ENCODE data around the gene KCNIP4. TPM values are rescaled to one million over a fixed set of nuclear protein-coding genes. Genes with fewer than 3 reads are reported as not detected.

The KCNIP4 gene
- total and polyA plus RNA-seq, 10 of the 15 experiments (the other 5 are each of a cell fraction or from before 2014, with no cell fraction given) = 0.03 to 0.23 (median 0.13) TPM; not detected in 7

DNA sequence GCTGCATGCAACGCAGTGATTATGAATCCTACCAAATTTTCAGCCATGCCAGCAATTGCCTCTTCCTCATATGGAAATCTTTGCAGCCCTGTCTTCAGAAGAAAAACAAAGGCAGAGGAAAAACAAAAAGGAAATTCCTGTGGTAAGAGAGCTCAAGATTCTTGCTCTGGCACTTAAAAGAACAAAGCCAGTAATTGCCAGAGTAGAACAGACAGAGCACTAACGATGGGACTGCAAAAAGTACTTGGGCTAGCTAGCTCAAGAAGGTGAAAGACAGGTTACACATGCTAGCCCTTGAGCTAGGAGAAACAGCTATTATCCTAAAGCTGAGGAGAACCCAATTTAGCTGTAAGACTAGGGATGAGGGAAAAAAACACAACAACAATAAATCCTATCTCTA, 582.3 kb downstream of the KCNIP4 start (continued):
- TF ChIP-seq BCL3 (IDR thresholded peaks at IDR 0.05; ENCODE audit: borderline replicate concordance, insufficient read depth, low read depth, low read length, poor library complexity, severe bottlenecking) = no peak

GRCh38 chr4:21363701-21364100, 584.9 kb downstream of the KCNIP4 start:
- in situ Hi-C loops (cut with MboI) (no loop called here), intact Hi-C loops (cut with micrococcal nuclease; ENCODE audit: unreplicated experiment) (no loop called here)
- FAIRE-seq (no peak), ATAC-seq (no peak), DNase-seq (ENCODE audit: low read depth, low spot score) (no peak)
- Histone ChIP-seq H3K4me2 (ENCODE audit: control insufficient read depth, insufficient read depth) (no peak overlapping the region), H3K4me3 (no peak overlapping the region), H3K9ac (ENCODE audit: control insufficient read depth, insufficient read depth, low read length) (no peak overlapping the region), H4K20me1 (ENCODE audit: control insufficient read depth, insufficient read depth) (no peaks in the 10 kb centered on the region), H3K27me3 (replicated peaks in 1 of 2; ENCODE audit: control insufficient read depth in 2 of 2, insufficient read depth in 2 of 2, low read length in 1 of 2) (no peaks in the 10 kb centered on the region), H3K4me1 (ENCODE audit: control insufficient read depth, insufficient read depth, low read length) (no peaks in the 10 kb centered on the region), H3K27ac (ENCODE audit: control insufficient read depth, insufficient read depth) (no peak overlapping the region), H3K36me3 (ENCODE audit: control insufficient read depth in 2 of 2, insufficient read depth in 2 of 2, low read length in 1 of 2) (no peaks in the 10 kb centered on the region), H3K9me3 (replicated peaks; ENCODE audit: control insufficient read depth, insufficient read depth, low read length) (no peaks in the 10 kb centered on the region), H3K79me2 (ENCODE audit: control insufficient read depth, insufficient read depth, low read length) (no peaks in the 10 kb centered on the region), H2AFZ (ENCODE audit: control insufficient read depth, low read depth, low read length) (no peak overlapping the region)
- no TSS peak for BruUV-seq (replicated peaks)
- POLR2A ChIA-PET = no interaction called here
- RAD21 ChIA-PET (ENCODE audit: unreplicated experiment) = no interaction called here
- SMC1A ChIA-PET (ENCODE audit: uncharacterized antibody, unreplicated experiment) = interaction anchor here (0.8 to 1.7 kb wide), 2 partner anchors 14 to 54 kb away, joined by 3 to 4 read pairs; no protein-coding TSS in a partner anchor
- CTCF ChIA-PET = interaction anchor here (0.7 kb wide), 1 partner anchor 100 kb away, joined by 3 read pairs; no protein-coding TSS in a partner anchor
- TF ChIP-seq MXI1 (IDR thresholded peaks at IDR 0.05; ENCODE audit: low read depth, low read length) = no peak
- TF ChIP-seq NFYB (IDR thresholded peaks at IDR 0.05; ENCODE audit: insufficient read depth, low read depth, low read length) = no peak
- TF ChIP-seq MEF2A (IDR thresholded peaks at IDR 0.05; ENCODE audit: insufficient read depth, low read depth, low read length) = no peak
- TF ChIP-seq PBX3 (IDR thresholded peaks at IDR 0.05; ENCODE audit: insufficient replicate concordance, low read depth, low read length) = no peak
- TF ChIP-seq CBX5 (IDR thresholded peaks at IDR 0.05; ENCODE audit: low read depth) = no peak
- TF ChIP-seq MTA2 (IDR thresholded peaks at IDR 0.05; ENCODE audit: low read depth) = no peak
- no peak for TF ChIP-seq E2F4 (IDR thresholded peaks at IDR 0.05; ENCODE audit: low read depth, low read length)
- no peak for TF ChIP-seq HDAC2 (IDR thresholded peaks at IDR 0.05)
- no peak for TF ChIP-seq TCF7 (IDR thresholded peaks at IDR 0.05; ENCODE audit: borderline replicate concordance)
- TF ChIP-seq ZBED1 (IDR thresholded peaks at IDR 0.05; ENCODE audit: borderline replicate concordance) = no peak
- no peak for TF ChIP-seq ZNF207 (IDR thresholded peaks at IDR 0.05; ENCODE audit: borderline replicate concordance)
- TF ChIP-seq CHD4 (IDR thresholded peaks at IDR 0.05) = no peak
- TF ChIP-seq SMAD5 (IDR thresholded peaks at IDR 0.05; ENCODE audit: low read depth) = no peak
- no peak for TF ChIP-seq IKZF1 (conservative IDR thresholded peaks at IDR 0.05)
- no peak for TF ChIP-seq FOS (IDR thresholded peaks at IDR 0.05; ENCODE audit: borderline replicate concordance, extremely low read depth, insufficient read length)
- WGBS (ENCODE audit: insufficient coverage, insufficient replicate concordance, low lambda C conversion rate, missing lambda C conversion rate) = 0% methylated on average over 1 of the region's 1 CpG

Measured in GM12878 (cell line).